Dedifferentiated amniotic fluid mesenchymal stem cell (primary cell): ENCODE data around the gene HMGCR.

Source experiments
- DNase-seq: peaks from one replicate; pipeline ENCODE4 v3.0.0-alpha.2; 2016; ENCODE audit errors: extremely low spot score

HMGCR gene

DNA sequence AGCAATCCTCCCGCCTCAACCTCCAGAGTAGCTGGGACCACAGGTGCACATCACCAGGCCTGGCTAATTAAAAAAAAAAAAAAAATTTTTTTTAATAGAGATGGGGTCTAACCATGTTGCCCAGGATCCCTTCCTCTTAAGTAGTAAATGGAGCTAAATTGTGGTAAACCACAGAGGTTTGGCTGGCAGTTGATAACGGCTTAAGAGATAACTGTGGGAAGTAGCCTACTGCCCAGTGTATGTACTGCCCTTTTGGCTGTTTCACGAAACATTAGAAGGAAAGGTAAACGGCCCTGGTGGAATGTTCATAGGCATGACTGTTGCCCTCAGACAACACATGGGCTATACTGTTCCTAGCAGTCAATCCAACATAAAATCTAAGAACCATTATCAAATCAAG is 44.4 kb downstream of the HMGCR start:
- no peak for DNase-seq

DNA sequence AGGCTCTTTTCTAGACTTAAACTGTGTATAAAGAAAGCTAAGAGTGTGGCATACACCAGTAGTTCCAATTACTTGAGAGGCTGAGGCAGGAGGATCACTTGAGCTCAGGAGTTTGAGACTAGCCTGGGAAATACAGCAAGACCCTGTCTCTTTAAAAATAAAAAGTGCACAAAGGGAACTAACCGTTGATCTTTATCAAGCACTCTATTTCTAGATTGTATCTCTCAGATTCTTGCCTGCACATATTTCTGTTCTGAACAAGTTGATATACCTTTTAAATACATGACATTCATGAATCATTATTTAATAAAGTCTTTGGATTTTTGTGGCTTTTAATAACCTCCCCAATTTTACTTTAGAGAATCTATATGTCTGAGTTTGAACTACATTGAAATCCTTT is 47.2 kb downstream of the HMGCR start:
- DNase-seq = no peak

DNA sequence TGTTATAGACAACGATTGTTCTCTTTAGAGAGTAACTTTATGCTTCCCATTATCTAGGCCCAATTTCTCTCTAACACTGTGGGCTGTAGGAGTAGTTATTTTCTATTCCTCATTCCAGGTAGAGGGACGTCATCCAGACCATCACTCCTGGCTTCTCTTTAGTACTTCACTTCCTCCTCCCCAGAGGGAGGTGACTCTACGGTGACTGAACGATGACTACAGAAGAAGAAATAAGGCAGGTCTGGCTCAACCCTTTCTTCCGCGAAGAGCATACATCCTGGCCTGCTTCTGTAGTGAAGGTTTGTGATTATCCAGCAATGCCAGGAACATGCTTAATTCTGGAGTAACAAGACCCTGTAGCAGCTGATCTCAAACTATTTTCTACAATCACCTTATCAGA is 50.8 kb downstream of the HMGCR start:
- DNase-seq = no peak

DNA sequence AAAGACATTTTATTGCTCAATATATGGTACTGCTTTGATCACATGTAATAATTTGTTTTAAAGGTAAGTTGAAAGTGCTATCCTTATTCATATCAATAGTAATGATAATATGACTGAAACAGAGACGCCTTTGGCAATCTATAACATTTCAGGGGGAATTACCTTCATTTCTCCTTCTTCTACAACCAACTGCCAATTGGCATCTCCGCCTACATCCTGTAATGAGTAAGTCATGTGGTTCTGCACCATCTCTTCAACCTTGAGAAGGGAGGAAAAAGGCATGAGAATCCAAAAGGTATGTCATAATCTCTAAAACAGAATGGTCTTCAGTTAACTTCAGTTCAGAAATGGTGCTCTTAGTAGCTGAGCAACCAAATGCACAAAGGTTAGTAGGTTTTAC is 52.4 kb downstream of the HMGCR start:
- no peak for DNase-seq

DNA sequence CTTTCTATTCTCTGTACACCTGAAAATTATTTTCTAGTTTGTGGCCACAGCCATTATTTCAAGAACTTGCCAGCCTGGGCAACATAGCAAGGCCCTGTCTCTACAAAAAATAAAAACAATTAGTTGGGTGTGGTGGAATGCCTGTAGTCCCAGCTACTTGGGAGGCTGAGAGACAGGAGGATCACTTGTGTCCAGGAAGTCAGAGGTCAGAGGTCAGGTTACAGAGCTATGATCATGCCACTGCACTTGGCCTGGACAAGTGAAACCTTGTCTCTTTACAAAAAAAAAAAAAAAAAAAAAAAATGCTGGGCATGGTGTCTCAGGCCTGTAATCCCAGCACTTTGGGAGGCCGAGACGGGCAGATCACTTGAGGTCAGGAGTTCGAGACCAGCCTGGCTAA is 58.3 kb downstream of the HMGCR start:
- no peak for DNase-seq

DNA sequence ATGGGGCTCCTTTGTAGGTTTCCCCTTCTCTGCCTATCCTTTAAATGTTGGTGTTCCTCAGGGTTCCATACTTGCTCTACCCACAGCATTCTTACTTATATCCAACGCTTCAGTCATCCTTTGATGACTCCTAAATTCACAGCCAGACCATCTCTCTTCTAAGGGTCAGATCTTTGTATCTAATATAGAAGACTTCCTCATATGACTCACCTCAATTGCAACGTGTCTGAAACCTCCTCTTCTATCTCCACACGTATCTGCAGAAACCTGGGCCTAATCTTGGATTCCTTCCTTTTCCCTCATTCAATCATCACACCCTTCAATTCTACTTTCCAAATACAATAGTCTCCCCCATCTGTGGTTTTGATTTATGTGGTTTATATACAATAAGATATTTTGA is 68.3 kb downstream of the HMGCR start:
- no peak for DNase-seq
